Measurements from ENCODE around the gene RNASE4.

RNASE4 gene

GRCh38 chr14:20676072-20676471 lies 8.3 kb upstream of the RNASE4 start:
- no peak for DNase-seq (ENCODE audit: low read depth)

- peak; percentile 16 for DNase-seq (ENCODE audit: low read depth)
These were observed 4.5 kb upstream of the RNASE4 start for GRCh38 chr14:20679907-20680306.

- no peak for DNase-seq (ENCODE audit: low read depth)
These were observed 4.0 kb upstream of the RNASE4 start for GRCh38 chr14:20680363-20680762.

GRCh38 chr14:20680843-20681347 lies 3.5 kb upstream of the RNASE4 start:
- no peak for DNase-seq (ENCODE audit: low read depth)

GRCh38 chr14:20681348-20682126 lies 2.8 kb upstream of the RNASE4 start:
- peak; percentile 84 for DNase-seq (ENCODE audit: low read depth)

GRCh38 chr14:20682127-20682434 lies 2.3 kb upstream of the RNASE4 start:
- DNase-seq (ENCODE audit: low read depth) = no peak

- DNase-seq (ENCODE audit: low read depth) = peak; percentile 88
These were observed 1.8 kb upstream of the RNASE4 start for GRCh38 chr14:20682435-20683124.

- peak; percentile 95 for DNase-seq (ENCODE audit: low read depth)
These were observed 1.1 kb upstream of the RNASE4 start for GRCh38 chr14:20683125-20683890.

GRCh38 chr14:20684662-20685456 lies 499 bp downstream of the RNASE4 start:
- peak; percentile 59 for DNase-seq (ENCODE audit: low read depth)

GRCh38 chr14:20686386-20687143 lies 2.2 kb downstream of the RNASE4 start:
- DNase-seq (ENCODE audit: low read depth) = no peak

- no peak for DNase-seq (ENCODE audit: low read depth)
These were observed 3.2 kb downstream of the RNASE4 start for GRCh38 chr14:20687362-20688166.

- DNase-seq (ENCODE audit: low read depth) = no peak
These were observed 3.9 kb downstream of the RNASE4 start, which contains the start of gene ANG for GRCh38 chr14:20688167-20688839. Gene ANG (plus strand): TSS chr14:20688764. CDS start chr14:20693565, 4,801 bp downstream.

- DNase-seq (ENCODE audit: low read depth) = peak; percentile 65
These were observed 6.7 kb downstream of the RNASE4 start for GRCh38 chr14:20690848-20691640.

- DNase-seq (ENCODE audit: low read depth) = no peak
These were observed 7.9 kb downstream of the RNASE4 start for GRCh38 chr14:20692116-20692751.

GRCh38 chr14:20696764-20697163 lies 12.4 kb downstream of the RNASE4 start:
- no peak for DNase-seq (ENCODE audit: low read depth)

- peak; percentile 51 for DNase-seq (ENCODE audit: low read depth)
These were observed 13.1 kb downstream of the RNASE4 start for GRCh38 chr14:20697273-20698017.

GRCh38 chr14:20698018-20698329 lies 13.6 kb downstream of the RNASE4 start:
- DNase-seq (ENCODE audit: low read depth) = no peak

- no peak for DNase-seq (ENCODE audit: low read depth)
These were observed 14.6 kb downstream of the RNASE4 start for GRCh38 chr14:20698934-20699333.
